Measurements from ENCODE around the gene NT5M. TPM values are rescaled to one million over a fixed set of nuclear protein-coding genes. Genes with fewer than 3 reads are reported as not detected.
A peak's percentile ranks its signal among the peaks of the same experiment; 100 is the strongest.

NT5M gene
- total RNA-seq, 1 donor from 2014 or later = 2.1 TPM

DNA sequence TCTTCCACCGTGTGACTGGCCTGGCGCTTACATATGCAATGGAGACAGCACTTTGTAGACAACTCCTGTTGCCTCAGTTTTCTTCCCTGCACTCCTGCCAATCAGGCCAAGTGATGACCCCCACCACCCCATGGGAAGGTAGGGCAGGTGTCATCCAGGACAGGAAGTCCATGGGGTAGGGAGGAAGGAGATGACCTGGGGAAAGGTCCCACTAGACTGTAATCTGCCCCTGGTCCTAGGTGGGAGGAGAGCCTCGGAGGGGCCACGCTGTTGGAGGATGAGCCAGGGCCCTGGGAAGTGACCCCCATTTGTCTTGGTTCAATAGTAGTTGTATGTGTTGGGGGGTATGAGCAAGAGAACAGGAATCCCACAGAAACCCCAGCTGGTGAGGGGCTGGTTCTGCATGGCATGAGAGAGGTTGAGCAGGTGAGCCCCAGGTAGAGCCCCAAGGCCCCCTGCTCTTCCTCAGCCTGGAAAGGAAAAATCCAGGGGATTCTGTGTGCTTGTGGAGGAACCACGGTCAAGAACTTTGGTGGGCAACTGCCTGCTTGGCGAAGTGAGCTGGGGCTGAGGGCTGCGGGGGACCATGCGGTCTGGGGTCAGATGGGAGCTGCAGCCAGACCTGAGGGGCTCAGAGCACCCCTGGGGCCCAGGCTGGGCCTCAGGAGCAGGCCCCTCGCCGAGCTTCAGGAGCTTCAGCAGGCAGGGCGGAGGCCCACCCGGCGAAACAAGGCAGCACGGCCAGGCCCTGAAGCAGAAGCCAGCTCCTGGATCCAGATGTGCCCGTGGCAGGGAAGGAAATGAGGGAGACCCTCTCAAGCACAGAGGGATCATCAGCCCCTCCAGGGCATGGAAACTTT lies 50.7 kb downstream of the NT5M start:
- DNase-seq (ENCODE audit: low spot score) = peak; percentile 59

DNA sequence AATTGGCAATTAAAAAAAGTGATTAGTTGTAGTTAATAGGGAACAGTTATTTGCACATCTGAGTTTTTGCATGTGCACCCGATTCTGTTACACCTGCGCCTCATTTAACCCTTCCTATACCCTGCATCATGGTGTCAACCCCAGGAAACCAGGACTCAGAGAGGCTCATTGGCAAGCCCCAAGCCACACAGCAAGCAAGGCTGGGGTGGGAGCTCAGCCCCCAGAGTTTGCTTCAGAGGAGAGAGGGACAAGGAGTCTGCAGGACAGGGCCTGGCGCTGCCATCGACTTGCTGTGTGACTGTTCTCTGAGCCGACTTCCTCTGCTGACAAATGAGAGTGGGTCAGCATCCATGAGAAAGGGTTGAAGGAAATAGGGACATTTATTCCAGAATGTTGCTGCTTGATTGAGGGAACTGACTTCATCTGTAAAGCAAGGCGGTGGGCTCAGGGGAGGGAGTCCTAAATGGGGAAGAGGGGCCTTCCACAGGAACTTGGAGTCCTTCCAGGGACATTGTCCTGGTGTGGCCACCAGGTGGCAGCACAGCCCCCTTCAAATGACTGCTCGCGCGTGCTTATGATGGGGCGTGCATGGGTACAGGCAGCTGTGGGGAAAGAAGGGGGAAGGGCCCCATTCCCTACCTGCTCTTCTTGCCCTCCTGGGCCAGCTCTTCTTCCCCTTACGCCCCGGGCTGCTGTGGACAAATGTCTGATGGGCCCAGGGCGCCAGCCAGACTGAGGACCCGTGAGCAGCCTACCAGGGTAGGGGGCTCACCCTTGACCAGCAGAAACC lies 51.6 kb downstream of the NT5M start:
- DNase-seq (ENCODE audit: low spot score) = peak; percentile 91

DNA sequence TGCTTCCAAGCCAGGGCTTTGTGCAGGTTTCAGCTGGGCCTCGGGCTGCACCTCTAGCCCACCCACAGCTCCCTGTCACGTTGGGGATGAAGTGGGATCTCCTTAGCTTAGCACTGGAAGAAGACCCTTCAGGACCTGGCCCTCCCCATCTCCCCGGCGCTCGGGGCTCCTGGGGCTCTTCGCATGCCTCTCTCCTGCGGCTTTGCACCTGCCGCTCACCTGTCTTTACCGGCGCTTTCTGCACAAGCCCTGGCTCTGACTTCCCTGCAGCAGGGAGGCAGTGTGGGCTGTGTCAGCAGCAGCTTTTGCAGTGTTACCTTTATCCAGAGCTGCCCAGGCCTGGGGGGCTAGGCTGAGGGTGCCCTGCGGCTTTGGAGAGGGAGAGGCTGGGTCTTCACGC lies 52.3 kb downstream of the NT5M start:
- DNase-seq (ENCODE audit: low spot score) = peak; percentile 79

DNA sequence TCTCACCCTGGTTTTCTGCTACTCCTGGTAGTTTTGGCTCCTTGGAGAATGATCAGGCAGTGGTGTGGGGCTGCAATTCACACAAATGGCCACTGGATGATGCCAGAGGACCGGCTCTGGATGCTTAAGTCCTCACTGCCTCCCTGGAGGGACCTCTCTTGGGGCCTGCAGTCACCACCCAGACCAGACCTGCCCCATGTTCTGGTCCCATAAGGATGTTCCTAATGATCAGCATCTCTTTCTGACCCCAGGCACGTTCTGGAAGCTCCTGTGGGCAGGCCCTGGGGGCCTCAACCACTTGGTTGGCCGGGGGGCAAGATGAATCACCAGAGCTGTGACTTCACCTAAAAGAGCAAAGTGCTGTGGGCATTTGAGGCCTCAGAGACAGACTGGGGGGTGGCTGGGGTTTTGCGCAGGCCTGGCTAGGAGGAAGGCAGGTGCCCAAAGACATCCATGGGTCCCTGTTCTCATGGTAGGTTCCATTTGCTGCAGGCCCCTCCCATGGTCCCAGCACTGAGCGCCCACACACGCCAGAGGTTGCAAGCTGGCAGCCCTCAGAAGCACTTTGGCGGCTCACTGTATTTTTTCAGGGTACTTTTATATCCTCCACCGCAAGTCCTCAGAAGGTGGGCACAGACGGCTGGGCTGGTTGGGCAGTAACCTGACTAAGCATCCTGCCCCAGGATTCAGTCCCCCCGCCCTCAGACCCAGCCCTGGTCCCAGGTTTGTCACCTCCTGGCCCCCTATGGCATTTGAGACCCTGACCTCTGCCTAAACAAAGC lies 53.2 kb downstream of the NT5M start:
- peak; percentile 89 for DNase-seq (ENCODE audit: low spot score)

DNA sequence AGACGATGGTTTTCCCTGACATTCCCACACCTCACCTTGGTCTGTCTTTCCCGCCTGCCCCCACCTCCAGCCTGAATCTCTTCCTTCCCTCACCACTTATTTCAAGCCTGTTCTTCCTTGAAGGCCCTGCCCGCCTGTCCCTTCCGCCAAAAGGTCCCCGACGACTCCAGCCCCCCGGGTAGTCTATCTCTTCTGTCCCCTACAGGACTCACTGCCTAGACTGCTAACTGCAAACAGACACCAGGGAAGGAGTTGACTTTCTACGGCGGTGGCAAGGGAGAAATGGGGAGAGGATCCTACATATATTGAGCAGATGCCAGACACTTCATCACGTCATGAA lies 53.7 kb downstream of the NT5M start:
- DNase-seq (ENCODE audit: low spot score) = peak; percentile 81

DNA sequence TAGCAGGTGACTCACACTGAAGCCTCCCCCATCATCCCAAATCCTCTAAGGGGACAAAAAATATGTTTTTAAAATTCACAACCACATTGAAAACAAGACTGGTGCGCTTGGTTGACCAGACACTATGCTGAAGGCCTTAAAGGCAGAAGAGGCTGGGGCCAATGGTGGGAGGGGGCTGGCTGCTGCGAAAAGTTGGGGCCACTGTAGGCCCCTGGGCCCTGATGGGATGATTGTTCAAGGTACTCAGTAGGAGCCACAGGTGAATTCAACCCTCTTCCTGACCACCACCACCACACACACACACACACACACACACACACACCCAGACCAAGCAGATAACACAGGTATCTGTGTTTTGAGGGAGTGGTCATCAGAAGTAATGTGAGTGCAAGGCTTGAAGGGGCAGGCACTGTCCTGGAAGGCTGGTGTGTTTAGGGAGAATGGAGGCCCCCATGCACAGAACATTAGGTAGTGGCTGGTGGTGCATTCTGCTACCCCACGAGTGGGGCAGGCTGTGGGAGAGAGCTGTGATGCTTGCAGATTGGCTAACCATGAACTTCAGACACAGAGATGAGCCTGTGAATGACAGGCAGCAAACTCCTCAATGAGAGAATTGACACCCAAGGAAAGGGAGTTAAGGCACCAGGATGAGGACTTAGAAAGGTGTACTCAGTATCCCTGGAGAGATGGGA lies 55.0 kb downstream of the NT5M start:
- peak; percentile 65 for DNase-seq (ENCODE audit: low spot score)

DNA sequence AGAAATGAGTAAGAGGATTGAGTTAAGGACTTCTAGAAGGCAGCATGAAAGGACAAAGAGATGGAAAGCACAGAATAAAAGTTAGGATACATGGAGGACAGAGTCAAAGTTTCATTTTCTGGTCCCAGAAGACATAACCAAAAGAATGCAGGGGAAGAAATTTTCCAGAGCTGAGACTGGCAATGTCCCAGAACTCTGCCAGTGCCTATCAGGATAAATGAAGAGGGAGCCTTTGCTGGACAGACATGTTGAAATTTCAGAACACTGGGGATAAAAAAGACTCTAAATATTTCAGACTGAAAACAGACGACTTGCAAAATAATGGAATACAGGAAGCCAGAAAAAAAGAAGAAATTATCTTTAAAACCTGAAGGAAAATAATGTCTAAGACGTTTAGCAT lies 55.7 kb downstream of the NT5M start:
- no peak for DNase-seq (ENCODE audit: low spot score)

DNA sequence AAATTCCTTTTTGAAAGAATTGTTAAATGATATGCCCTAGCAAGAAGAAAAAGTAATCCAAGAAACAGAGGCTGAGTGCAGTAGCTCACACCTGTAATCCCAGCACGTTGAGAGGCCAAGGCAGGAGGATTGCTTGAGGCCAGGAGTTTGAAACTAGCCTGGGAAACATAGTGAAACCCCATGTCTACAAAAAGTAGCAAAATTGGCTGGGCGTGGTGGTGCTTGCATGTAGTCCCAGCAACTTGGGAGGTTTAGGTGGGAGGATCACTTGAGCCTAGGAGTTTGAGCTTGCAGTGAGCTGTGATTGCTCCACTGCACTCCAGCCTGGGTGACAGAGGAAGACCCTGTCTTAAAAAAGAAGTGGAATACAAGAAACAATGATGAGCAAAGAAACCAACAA lies 56.1 kb downstream of the NT5M start:
- DNase-seq (ENCODE audit: low spot score) = no peak

DNA sequence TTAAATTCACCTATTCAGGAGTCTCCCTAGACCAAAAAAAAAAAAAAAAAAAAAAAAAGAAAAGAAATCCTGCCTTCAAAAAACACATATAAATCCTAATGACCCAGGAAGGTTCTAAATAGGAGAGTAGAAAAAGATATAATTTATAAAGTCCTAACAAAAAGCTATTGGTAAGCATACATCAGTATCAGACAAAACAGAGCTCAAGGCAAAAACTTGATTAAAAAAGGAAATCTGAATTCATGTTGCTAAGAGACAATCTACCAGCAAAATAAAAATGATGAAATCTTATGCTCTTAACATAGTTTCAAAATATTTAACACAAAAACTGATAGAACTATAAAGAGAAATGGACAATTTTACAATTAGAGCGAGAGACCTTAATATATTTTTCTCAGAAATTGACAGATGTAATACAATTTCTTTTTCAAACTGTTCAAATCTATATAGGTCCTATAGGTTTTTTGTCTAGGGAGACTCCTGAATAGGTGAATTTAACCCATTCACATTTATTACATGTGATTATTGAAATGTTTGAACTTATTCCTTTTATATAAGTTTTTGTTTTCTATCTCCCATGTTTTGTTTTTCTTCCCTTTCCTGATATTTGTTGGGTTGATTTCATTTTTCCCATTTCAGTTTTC lies 57.0 kb downstream of the NT5M start:
- DNase-seq (ENCODE audit: low spot score) = no peak

DNA sequence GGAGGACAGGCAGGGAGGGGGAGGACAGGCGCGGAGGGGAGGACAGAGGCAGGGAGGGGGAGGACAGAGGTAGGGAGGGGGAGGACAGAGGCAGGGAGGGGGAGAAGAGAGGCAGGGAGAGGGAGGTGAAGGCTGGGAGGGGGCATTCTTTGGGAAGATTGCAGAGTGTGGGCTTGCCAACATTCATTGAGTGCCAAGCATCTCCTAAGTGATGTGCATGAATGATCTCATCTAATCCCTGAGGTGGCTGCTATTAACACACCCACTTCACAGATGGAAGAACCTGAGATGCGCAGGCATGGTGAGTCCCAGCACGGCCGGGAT lies 58.3 kb downstream of the NT5M start:
- DNase-seq (ENCODE audit: low spot score) = peak; percentile 49

DNA sequence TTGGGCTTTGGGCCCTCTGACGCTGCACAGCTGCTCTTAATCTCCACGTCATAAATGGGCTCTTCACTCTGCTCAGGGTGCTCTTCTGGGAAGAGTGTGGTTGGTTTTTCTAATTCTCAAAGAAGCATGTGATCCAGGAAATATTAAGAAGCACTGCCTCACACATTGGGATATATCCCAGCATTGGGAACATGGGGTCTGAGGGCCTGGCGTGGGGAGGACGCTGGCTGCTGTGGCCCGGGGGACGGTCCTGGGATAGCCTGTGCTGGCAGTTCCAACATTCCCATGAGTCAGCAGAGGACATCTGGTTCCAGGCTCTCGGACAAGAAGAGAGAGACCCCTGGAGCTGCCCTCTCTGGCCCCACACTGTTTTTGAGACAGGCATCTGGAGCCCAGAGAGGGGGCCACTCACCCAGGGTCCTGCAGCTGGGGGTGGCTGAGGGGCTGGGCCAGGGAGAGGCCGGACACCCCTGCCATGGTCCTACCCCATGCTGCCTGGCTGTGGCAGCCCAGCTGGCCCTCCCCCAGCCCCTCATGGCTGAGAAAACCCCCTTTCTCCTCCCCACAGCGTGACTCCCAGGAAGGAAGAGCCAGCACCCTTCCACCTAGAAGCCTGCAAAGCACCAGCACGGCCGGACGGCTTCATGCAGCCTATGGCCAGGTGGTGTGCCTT lies 58.8 kb downstream of the NT5M start:
- peak; percentile 87 for DNase-seq (ENCODE audit: low spot score)

DNA sequence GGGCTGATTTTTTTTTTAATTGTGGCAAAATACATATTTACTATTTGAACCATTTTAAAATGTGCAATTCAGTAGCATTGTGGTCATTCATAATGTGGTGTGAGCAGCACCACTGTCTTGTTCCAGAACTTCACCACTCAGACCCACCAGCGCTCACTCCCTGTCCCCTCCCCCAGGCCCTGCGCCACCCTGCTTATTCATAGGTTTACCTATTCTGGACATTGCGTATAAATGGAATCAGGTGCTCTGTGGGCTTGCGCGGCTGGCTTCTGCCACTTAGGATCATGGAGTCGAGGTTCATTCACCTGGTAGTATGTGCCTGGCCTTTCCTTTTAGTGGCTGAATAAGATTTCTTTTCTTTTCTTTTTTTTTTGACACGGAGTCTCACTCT lies 59.4 kb downstream of the NT5M start:
- peak; percentile 33 for DNase-seq (ENCODE audit: low spot score)

DNA sequence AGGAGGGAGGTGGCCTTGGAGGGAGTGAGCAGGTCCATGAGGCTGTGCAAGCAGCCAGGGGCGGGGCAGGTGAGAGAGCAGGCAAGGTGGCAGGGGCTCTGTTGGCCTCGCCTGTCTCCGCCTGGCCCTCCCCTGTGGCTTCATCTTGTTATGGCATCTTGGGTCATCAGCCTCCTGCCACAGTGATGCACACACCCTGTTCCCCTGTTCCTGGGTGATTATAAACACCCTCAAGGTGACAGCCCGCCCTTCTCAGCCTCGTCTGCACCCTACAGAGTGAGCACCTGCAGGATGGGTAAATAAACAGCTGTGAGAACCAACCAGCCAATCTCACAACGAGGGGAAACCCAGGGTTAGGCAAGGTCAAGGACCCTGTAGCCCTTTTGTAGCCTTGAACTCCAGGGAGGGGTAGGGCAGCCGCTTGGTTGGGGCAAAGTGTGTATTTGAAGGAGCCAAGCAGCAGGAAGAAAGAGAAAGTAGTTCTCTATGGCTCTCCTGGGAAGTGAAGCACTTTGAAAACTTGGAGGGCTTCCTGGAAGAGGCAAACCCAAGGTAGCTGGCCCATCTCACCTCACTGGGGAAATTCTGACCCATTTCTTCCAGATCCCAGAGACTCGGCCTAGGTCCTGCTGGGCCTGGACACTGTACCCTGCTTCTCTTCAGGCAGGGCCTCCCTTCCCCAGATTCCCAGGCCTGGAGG lies 60.6 kb downstream of the NT5M start:
- DNase-seq (ENCODE audit: low spot score) = peak; percentile 74

DNA sequence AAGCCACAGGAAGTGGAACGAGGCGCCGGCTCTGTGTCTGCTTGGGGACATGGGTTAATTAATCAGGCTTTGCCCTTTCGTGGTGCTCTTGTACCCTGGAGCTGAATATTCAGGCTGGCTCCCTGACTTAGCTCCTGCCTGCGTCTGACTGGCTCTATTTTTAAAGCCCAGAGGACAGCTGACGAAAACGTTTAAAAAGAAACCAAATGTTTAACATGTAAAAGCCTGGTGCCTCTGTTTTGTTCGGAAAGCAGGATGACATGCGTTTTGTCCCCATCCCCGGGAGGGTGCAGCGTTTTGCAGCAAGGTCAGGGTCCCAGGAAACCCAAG lies 61.1 kb downstream of the NT5M start:
- peak; percentile 88 for DNase-seq (ENCODE audit: low spot score)

DNA sequence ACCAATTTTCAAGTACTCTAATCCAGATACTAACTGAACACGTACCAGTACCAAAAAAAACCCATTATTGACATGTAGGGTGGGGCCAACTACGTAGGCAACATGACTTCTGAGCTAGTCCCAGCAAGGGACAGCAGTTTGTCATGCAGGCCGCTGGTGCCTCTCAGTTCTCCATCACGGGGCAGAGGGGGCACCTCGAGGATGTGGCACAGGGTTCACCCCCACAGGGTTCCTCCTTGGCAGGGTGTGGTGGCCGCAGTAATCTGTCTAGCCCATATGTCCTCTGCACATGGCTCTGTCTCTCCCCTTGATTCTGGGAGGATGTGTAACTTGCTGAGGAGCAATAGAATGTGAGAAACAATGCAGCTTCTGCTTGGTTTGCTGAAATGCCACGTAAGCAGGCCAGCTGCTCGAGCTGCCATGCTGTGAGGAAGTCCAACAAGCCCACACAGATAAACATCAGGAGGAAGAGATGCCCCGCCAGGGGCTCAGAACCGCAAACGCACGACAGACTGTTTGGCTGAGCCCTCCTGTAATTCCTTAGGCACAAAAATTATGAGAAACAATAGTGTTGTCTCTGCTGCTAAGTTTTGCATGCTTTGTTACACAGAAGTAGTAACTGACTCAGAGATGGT lies 62.4 kb downstream of the NT5M start:
- no peak for DNase-seq (ENCODE audit: low spot score)

DNA sequence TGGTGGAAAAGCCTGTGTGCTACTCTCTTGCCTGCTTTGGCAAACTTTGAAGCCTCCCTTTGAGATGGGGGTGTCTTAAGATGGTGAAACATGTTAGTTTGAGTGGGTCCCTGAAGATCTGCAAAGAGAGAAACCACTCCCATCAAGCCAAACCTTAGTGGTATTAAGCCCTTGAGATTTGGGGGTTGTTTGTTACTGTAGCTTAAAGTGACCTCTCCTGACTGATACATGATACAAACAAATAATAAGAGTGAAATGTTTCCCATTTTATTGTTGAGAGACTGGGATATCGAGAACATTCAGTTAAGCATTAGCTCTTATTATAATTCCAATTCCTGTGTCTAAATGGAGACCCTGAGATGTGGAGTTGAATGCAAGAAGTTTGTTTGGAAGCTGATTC lies 63.1 kb downstream of the NT5M start:
- DNase-seq (ENCODE audit: low spot score) = no peak

DNA sequence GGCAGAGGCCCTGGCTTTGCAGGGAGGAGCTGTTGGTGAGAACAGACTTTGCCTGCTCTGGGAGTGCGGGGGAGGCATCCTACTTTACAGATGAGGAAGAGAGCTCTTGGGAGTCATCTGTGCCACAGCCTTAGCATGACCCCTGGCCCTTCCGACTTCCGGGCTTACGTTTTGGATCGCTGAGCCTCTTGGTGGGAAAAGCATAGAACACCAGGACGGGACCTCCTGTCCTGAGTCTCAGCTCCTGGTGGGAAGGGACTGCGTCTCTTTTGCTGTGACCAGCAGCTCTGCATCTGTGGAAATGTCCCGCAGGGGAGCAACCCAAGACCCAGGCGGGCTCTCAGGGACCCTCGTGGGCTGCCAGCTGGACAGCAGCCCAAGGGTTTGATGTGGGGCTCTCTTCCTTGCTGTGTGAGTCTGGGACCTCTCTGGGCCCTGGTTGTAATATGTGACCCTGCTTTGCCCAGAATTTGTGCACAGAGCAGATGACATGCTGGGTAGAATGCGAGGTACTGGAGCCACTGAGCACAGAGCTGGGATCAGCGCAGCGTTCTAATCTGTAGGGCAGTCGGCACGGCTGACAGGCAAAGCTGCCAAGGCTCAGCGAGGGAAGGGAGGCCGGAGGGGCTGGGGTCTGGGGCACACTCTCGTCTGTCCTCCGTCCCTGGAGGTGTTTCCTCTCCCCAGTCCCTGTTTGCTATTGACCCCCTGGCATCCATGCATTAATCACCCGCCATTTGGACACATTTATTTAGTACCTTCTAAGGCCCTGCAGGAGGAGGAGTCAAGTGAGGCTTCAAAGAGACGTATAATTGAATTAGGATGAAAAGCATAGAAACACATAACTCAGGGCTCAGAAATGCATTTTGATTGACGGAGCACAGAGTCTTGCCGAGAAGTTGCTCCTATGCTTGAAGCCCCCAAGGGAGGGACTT lies 64.0 kb downstream of the NT5M start:
- DNase-seq (ENCODE audit: low spot score) = no peak

DNA sequence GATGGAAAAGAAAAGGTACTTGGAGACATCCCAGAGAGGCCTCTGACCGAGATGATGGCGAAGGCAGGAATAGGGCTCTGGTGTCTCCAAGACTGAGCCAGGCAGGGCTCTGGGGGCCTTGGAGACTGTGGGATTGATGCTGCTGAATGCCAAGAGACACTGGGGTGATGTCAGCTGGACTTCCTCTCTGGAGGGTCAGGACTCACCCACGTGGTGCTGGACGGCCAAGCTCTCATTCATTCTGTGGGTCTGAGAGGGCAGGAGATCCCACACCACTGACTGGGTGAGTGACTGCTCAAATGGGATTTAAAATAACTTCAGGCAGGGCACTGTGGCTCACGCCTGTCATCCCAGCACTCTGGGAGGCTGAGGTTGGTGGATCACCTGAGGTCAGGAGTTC lies 64.8 kb downstream of the NT5M start:
- no peak for DNase-seq (ENCODE audit: low spot score)
